KBM-7 (cell line): Measurements from ENCODE around the gene MYO15B.
"Not testable (repeated sequence)": the region's sequence is repeated elsewhere in the genome, so short reads cannot be mapped to it uniquely, and the experiment has no call there.

Source experiments
- DNase-seq: peaks from one replicate; pipeline ENCODE4 v3.0.0-alpha.2; 2015
- in situ Hi-C: fragments of 300-500 bp; cut with MboI; formaldehyde crosslinking; loops from 2 replicates; pipeline ENCODE4 v1.14.3; 2020; ENCODE audit warnings: low sequenced_read_pairs, low pct_unique_long_range_greater_than_20kb, mixed read lengths

Gene MYO15B

DNA sequence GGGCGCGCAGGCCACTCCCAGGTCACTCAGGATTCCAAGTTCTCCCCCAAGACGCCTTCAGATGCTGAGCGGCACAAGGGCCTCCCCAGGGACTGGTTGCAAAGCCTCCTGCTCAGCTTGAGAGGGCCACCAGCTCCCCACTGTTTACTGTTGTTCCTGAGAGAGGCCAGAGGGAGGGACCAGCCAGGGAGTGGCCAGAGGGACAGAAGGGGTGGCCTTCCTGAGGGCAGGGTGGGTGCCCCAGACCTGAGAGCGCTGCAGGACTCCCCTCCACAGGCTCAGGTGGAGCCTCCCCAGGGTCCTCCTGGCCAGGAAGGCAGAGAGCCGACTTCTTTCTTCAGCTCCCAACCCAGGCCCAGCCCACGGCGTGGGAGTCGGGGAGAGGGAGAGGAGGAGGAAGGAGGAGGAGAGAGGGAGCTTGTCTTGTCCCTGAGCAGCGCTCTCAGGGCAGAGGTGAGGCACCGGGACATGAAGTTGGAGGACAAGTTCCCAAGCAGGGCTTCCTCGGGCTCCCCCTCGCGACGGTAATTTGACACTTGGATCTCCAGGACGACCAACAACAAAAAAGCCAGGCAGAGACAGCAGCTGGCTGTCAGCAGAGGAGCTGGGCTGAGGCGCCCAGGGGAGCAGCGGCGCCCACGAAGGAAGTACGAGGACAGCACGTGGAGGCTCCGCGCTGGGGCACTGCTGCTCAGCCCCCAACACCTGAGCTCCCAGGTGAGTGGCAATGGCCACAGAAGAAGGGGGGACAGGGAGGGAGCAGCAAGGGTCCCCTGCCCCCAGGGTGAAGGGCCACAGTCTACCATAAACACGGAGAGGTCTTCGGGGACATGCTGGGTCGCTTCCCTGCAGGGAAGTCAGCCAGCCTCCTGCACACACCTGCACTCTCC is 46.1 kb downstream of the MYO15B start:
- in situ Hi-C loops: no loop called here
- peak; percentile 94 for DNase-seq

- in situ Hi-C loops: no loop called here
- no peak for DNase-seq
Measured at GRCh38 chr17:75634376-75634740, 46.8 kb downstream of the MYO15B start.

DNA sequence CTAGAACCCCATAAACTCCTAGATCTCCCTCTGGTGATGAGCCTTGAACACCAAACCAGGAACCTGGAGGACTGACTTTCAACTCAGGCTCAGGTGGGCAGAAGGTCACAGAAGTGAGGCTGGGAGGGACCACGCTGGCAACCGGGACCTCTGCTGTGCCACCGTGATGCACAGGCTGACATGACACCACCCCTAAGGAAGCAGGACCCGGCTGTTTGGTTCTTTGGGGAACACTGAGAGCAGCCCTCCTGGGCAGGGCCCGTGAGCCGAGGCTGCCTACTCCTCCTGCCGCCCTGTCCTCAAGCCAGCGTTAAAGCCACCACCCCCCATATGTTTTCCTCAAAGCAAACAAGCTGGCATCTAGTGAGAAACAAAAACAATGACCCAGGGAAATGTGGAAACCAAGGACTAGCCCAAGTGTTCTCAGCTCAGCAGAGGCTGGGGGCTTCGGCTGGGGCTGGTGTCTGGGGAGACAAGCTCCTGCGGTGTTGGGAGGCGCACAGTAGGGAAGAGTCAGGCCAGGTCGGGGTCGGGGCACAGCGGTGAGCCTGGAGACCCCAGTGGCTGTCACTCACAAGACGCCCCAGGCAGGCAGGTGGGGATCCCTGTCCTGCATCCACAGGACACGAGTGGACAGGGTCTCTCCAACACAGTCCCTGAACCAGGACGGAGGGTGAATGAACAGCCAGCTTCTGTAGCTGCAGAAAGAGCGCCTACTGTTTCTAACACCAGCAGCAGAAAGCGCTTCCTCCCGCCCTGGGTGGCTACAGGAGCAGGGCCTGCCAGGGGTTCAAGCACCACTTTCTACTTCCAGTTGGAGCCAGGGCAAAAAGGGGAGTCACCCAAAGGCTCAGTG is 47.4 kb downstream of the MYO15B start:
- in situ Hi-C loops: no loop called here

DNA sequence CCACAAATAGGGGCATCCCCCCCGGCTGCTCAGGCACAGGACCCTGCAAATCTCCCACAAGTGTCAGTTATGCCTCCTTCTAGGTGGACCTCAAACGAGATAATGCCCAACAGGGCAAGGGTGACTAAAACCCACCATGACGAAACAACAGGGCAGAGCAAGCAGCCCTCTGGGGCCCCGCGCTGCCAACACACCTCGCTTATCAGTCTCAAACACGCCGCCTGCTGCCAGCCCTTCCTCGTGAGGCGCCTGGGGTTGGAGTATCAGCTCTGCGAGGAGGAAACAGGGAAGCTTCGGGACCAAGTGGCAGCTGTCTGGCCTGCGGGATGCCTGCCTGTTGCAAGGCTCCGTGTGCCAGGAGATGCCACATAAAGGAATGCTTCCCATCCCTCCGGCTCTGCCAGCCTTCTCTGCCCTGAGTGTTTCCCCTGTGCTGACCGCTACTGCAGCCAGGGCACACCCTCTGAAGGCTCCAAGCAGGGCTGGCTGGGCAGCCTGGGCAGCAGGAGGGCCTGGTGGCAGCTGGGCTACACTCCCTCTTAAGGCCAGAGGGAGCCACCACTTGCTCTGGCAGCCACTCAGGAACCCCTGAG is 48.1 kb downstream of the MYO15B start:
- DNase-seq: no peak
- in situ Hi-C loops: no loop called here

More for the DNA sequence above, 47.4 kb downstream of the MYO15B start:
- DNase-seq: no peak

GRCh38 chr17:75636381-75637142 is 49.0 kb downstream of the MYO15B start:
- in situ Hi-C loops: no loop called here

DNA sequence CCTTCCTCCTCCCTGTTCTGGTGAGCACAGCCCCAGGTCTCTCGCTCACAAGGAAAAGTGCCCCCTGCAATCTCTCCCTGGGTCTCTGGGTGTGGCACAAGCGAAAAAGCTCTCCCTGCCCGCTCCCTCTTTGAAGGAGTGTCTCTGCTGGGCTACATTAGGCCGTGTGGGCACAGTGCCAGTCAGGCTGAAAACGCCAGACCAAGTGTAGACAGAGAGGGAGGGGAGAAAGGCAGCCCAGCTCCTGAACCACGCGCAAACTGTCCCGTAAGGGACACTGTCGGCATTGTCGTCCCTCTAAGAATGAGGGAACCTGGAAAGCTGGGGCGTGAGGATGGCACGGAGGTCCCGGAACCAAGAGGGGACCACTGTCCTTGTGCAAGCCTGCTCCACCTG is 49.5 kb downstream of the MYO15B start:
- in situ Hi-C loops: no loop called here
- DNase-seq: no peak

More at GRCh38 chr17:75636381-75637142, 49.0 kb downstream of the MYO15B start:
- DNase-seq: no peak

DNA sequence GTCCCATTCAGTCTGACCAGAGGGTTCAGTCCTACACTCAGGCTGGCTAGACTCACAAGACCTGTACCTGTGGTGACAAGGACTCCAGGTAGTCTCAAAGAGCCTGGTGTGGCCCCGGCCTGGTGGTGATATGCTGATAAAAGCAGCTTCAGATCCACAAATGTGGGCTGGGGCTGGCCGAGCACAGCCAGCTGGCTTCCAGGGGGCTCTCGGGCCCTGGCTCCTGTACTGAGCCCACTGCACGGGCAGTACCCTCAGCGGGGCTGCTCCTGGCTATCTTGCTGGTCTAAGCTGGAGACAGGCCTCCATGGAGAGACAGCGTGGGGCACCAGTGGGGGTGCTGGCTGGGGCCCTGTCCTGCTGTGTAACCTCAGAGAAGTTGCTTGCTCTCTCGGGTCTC is 50.0 kb downstream of the MYO15B start:
- in situ Hi-C loops: no loop called here
- DNase-seq: no peak

- DNase-seq, in situ Hi-C loops: not testable (repeated sequence)
Measured at GRCh38 chr17:75638039-75638438, 50.4 kb downstream of the MYO15B start.

- no peak for DNase-seq
- in situ Hi-C loops: no loop called here
Measured at GRCh38 chr17:75638893-75639292, 51.3 kb downstream of the MYO15B start.

DNA sequence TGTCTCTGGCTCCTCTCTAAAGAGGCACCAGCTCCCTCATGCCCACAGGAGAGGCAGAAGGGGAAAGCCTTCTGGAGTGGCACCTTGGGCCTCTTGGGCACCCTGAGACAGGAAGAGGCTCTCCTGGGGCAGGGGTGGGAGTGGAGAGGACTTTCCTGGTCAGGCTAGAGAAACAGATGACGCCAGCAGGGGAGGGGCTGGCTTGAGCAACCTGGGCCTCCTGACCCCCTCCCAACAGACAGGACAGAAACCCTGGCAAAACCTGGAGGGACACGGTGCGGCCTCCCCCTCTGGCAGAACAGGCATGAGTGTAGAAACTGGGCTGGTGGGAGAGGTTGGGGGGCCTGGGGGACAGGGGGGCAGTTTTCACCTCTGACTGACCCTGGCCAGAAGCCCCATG is 51.7 kb downstream of the MYO15B start:
- in situ Hi-C loops: no loop called here
- no peak for DNase-seq

DNA sequence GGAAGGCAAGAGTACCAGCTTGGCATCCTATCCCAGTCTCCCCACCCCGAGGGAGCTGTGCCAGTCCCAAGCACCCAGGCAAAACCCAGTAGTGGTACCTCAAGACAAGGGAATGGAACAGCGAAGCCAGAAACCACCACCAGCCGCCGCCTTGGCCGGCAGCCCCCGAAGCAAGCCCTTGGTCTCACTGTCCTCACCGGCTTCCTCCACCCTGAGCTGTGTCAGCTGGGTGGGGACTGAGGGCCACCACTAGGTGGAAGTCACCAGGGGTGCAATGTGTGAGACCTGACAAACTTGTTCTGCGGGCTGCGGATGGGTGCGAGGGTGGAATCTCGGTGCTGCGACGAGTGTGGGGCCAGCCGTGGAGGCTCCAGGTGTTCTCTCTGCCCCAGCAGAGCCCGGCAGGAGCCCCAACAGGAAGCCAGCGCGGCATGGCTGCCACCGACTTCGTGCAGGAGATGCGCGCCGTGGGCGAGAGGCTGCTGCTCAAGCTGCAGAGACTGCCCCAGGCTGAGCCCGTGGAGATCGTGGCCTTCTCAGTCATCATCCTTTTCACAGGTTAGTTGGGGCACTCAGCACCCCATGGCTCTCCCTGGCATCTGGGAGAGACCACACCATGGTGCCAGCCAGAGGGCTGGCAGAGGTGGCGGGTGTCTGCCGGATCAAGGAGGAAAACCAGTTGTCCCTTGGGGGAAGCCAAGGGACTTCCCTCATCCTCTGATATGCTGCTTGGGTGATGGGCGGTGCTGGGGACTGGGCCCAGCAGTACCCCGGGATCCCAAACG is 52.4 kb downstream of the MYO15B start:
- no peak for DNase-seq
- in situ Hi-C loops: no loop called here

GRCh38 chr17:75640556-75641119 is 53.0 kb downstream of the MYO15B start:
- no peak for DNase-seq
- in situ Hi-C loops: no loop called here

GRCh38 chr17:75641343-75641742 is 53.7 kb downstream of the MYO15B start:
- in situ Hi-C loops: no loop called here
- no peak for DNase-seq

DNA sequence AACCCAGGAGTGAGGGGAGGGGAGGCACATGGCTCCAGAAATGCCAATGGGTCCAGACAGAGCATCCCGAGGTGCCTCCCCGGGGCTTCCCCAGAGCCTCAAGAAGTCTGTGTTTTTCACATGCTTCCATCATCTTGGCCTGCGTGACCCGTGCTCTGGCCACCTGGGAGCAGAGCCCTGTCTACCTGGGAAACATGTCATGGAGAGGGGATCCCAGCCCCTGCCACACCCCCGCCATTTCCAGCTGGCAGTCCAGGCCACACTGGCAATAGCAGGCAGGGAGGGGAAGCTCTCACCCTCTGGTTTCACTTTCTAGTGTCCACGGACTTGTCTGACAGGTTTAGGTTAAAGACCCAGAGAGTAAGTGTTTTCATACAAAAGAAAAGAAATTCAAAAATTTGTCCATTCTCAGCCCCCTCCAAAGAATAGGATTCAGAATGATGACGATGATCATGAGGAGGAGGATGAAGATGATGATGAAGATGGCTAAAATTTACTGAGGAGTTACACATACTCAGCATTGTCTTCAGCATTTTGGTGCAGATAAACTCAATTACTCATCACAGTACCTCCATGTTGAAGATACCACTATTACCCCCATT is 54.7 kb downstream of the MYO15B start:
- DNase-seq: no peak
- in situ Hi-C loops: no loop called here

DNA sequence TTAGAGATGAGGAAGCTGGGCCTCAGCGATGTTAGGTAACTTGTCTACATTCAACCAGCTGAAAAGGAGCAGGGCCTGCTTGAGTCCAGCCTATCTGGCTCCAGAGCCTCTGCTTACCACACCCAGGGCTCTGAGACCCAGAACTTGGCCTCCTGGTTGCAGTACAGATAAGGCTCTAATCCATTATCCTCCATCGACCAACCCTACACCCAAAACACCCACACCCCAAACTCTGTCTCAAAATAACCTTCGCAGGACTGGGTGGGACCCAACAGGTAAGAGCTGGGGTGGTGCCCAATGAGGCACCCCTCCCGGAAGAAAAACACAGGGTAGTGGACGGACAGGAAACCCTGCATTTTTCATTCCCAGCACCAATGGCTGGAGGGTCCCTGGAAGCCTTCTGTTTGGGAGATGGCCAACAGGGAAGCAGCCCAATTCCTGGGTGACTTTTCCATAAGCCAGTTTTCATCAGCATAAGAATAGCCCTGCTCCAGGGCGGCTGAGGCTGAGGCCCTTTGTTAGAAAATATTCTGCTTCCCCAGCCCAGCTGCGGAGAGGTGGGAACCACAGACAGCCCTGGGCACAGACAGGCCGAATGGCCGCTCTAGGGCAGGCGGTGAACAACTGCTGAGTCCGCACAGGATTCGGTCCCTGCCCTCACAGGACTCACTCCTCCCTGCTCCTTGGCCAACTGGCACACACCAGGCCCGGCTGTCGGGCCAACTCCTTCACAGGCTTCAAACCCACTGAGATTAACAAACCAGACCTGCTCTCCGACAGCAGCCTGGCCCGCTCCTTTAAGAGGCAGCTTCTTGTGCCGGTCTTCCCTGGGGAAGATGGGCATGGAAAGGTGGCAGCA is 55.4 kb downstream of the MYO15B start:
- in situ Hi-C loops: no loop called here
- no peak for DNase-seq

- no peak for DNase-seq
- in situ Hi-C loops: no loop called here
Measured at GRCh38 chr17:75643643-75644017, 56.0 kb downstream of the MYO15B start.

- in situ Hi-C loops: no loop called here
- DNase-seq: no peak
Measured at GRCh38 chr17:75645501-75645888, 57.9 kb downstream of the MYO15B start.
